ES-I3 (cell line): ENCODE measurements around the gene EDC4.
"Not testable (repeated sequence)": the region's sequence is repeated elsewhere in the genome, so short reads cannot be mapped to it uniquely, and the experiment has no call there.

Source experiments
- H3K36me3 ChIP-seq: 2 replicates; pipeline ENCODE4 v1.6.1; 2013; ENCODE audit warnings: mild to moderate bottlenecking, low read length, control low read depth, moderate library complexity; ENCODE audit not compliant: insufficient read depth
- H3K4me1 ChIP-seq: 2 replicates; pipeline ENCODE4 v1.6.1; 2013; ENCODE audit warnings: mild to moderate bottlenecking, control low read depth, low read length; ENCODE audit not compliant: insufficient read depth
- H3K9ac ChIP-seq: 2 replicates; pipeline ENCODE4 v1.6.1; 2013; ENCODE audit warnings: low read depth, mild to moderate bottlenecking, low read length, moderate library complexity
- H3K9me3 ChIP-seq: 2 replicates; pipeline ENCODE4 v1.6.1; 2013; ENCODE audit warnings: mild to moderate bottlenecking, low read length, moderate library complexity; ENCODE audit not compliant: control insufficient read depth, insufficient read depth

The EDC4 gene

DNA sequence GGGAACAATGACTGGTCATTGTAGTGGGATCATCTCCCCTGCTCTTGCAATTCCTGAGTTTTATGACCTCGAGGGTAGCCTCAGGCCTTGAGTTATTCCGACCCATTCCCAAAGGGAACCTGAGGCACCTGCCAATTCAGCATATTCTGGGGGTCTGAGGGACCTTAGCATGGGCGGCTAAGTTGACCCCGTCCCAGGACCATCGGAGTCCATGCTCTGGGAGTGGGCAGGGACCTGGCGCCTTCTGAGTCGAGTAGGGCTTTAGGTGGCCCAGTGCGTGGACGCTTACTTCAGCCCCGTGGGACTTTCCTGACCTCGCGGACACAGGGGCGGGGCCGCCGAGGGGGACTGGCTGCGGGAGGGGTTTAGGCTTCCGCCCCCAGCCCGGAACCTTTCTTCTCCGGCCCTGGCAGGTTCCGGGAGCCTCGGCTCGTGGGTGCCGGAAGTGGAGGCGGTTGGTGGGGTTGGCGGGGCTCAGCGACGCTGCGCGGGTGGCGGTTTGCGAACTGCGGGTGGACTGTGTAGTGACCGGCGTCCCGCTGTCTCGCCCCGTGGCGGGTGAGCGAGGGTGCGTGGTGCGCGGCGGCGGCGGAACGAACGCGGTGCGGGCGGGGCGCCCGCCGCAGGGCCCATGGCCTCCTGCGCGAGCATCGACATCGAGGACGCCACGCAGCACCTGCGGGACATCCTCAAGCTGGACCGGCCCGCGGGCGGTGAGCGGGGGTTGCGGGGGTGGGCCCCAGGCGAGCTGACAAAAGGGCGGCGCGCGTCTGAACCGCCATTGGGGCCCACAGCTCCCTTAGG, at the start of gene EDC4:
EDC4 (plus strand) TSS at position 422 of the 804 bp plus-strand sequence; CDS start at position 632, 210 bp downstream.
- Histone ChIP-seq H3K9me3 (no peaks in the 10 kb centered on the region), H3K4me1 (no peaks in the 10 kb centered on the region; the same call in 1 of the 2 replicates), H3K36me3 (peaks cover 22% of the 10 kb centered on the region), H3K9ac (peak within 1 kb of the TSS; percentile 97)

- no peak overlapping the region for H3K9ac ChIP-seq
- no peaks in the 10 kb centered on the region for H3K9me3 ChIP-seq
- no peaks in the 10 kb centered on the region for H3K4me1 ChIP-seq
Measured at GRCh38 chr16:67825119-67825518, 47.7 kb upstream of the EDC4 start.

GRCh38 chr16:67825906-67826305, 46.9 kb upstream of the EDC4 start:
- Histone ChIP-seq H3K4me1 (no peaks in the 10 kb centered on the region), H3K36me3 (peaks cover 5% of the 10 kb centered on the region), H3K9me3 (no peaks in the 10 kb centered on the region), H3K9ac (no peak overlapping the region)

More at GRCh38 chr16:67825119-67825518, 47.7 kb upstream of the EDC4 start:
- peaks cover 3% of the 10 kb centered on the region for H3K36me3 ChIP-seq

- Histone ChIP-seq H3K36me3 (peaks cover 5% of the 10 kb centered on the region), H3K9ac (no peak overlapping the region), H3K9me3 (no peaks in the 10 kb centered on the region), H3K4me1 (0 out of 2 replicates have a peak, but pooled peaks cover 3% of the 10 kb centered on the region)
Measured at GRCh38 chr16:67828651-67829050, 44.2 kb upstream of the EDC4 start.

- 0 out of 2 replicates have a peak, but pooled peaks cover 3% of the 10 kb centered on the region for H3K4me1 ChIP-seq
- H3K9me3 ChIP-seq = no peaks in the 10 kb centered on the region
- peak overlapping the region; percentile 79 for H3K9ac ChIP-seq
- H3K36me3 ChIP-seq = peaks cover 5% of the 10 kb centered on the region
Measured at GRCh38 chr16:67833030-67833414, 39.8 kb upstream of the EDC4 start.

DNA sequence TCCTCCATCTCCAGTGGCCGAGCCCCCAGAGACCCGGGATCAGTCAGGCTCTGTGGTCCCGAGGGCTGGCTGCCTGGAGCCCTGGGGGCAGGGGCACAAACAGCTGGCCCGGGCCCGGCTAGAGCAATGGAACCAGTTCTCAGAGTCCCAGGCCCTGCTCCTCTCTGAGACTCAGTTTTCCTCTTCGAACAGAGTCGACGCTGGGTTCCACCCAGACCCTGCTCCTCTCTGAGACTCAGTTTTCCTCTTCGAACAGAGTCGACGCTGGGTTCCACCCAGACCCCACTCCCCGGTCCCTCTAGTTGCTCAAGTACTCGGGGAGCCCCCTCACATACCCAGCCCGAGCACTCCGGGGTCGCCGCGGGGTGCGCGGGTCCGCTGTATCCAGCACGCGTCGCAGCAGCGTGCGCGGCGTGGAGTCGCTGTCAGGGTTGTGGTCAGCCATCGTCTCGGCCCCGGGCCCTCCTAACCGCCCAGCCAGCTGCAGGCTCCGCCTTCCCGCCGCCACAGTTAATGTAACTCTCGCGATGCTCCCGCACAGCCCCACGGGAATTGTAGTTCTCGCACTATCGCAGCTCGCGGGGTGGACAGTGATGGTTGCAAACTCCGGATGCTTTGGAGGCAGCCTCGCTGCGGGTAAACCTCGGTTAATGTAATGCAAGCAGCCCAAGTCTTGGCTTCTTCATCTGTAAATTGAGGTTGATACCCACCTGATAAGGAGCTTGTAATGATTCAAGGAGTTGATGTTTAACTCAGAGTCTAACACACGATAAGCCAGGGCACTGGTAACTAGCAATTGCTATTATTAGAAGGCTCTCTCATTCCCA, 39.2 kb upstream of the EDC4 start:
- peak overlapping the region; percentile 79 for H3K9ac ChIP-seq
- H3K9me3 ChIP-seq = no peaks in the 10 kb centered on the region
- peaks cover 5% of the 10 kb centered on the region for H3K36me3 ChIP-seq
- H3K4me1 ChIP-seq = 0 out of 2 replicates have a peak, but pooled peaks cover 3% of the 10 kb centered on the region

DNA sequence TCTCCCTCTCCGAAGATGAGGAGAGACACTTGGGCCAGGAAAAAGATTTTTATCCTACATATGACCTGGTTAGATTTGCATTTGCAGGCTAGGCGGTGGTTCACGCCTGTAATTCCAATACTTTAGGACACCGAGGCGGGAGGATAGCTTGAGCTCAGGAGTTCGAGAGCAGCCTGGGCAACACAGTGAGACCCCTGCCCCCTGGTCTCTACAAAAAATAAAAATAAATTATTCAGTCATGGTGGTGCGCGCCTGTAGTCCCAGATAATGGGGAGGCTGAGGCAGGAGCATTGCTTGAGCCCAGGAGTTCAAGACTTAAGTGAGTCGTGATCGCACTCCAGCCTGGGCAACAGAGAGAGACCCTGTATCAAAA, 38.6 kb upstream of the EDC4 start:
- Histone ChIP-seq H3K9ac (peak overlapping the region; percentile 79; the same call in 1 of the 2 replicates), H3K9me3 (no peaks in the 10 kb centered on the region), H3K4me1 (0 out of 2 replicates have a peak, but pooled peaks cover 3% of the 10 kb centered on the region)

DNA sequence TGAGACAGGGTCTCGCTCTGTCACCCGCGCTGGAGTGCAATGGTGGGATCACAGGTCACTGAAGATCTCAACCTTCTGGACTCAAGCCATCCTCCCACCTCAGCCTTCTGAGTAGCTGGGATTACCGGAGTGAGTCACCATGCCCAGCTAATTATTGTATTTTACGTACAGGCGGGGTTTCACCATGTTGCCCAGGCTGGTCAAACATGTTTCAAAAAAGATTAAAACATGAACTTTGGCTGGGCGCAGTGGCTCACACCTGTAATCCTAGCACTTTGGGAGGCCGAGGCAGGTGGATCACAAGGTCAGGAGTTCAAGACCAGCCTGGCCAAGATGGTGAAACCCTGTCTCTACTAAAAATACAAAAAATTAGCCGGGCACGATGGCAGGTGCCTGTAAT, 35.7 kb upstream of the EDC4 start:
- H3K9ac ChIP-seq, H3K4me1 ChIP-seq, H3K36me3 ChIP-seq: not testable (repeated sequence)

More for the DNA sequence above, 38.6 kb upstream of the EDC4 start:
- H3K36me3 ChIP-seq = peaks cover 5% of the 10 kb centered on the region

GRCh38 chr16:67837811-67838210, 35.0 kb upstream of the EDC4 start:
- no peaks in the 10 kb centered on the region for H3K9me3 ChIP-seq
- no peak overlapping the region for H3K9ac ChIP-seq
- no peaks in the 10 kb centered on the region for H3K36me3 ChIP-seq
- H3K4me1 ChIP-seq = no peaks in the 10 kb centered on the region

More for the DNA sequence above, 35.7 kb upstream of the EDC4 start:
- H3K9me3 ChIP-seq = not testable (repeated sequence)

DNA sequence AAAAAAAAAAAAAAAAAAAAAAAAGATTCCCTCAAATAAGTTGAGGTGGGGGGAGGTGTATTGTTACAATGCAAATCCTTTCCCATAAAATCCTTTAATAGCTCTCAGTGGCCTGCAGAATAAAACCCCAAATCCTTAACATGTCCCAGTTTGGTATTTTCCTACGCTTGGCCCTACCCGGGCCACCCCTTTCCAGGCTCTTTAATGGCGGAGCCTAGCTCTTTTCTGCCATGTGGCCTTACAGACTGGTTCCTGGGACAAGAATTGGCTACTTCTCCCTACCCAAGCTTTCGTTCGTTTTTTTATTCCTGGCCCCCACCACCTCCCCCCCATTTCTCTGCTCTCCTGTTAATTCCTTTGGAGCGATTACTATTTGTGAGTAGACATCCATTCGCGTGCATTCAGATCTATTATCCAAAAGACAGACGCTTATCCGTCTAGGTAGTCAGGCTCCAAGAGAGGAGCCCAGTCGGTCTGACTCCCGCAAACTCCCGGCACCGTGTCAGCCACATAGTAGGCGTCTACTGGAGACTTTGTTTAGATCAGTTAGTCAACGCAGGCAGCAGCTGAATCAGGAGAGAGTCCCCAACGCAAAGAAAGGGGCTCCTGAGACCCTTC, 31.5 kb upstream of the EDC4 start:
- Histone ChIP-seq H3K36me3 (no peaks in the 10 kb centered on the region), H3K4me1 (peaks cover 21% of the 10 kb centered on the region), H3K9ac (peak overlapping the region; percentile 94), H3K9me3 (no peaks in the 10 kb centered on the region)

DNA sequence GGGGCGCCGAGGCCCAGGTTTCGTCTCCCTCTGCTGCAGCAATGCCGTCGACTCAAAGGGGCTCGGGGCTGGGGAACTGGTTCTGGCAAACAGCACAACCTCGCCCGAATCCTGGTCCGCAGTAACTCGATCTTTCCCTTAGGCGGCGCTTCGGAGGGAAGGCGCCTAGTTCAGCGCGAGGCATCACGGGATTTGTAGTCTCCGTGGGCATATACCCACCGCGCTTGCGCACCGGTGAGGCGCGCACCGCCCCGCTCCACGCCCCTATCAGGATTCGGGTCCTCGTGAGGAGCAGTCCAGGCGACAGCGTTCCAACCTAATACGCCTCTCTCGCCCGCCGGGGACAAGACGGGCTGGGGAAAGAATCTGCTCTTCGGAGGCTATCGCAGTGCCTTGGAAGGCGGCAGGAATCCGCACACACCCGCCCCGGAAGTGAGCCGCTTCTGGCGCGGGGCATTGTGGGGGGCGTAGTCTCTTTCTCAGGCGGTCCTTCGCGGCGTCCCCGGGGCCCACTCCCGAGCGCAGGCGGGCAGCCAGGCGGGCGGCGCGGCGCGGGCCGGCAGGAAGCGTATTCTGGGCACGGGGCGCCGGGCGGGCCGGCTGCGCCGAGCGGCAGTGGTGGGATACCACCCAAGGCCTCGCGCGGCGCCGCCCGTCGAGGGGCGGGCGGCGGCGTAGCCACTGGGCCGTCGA, 30.9 kb upstream of the EDC4 start, which contains the start of gene THAP11:
THAP11 (plus strand) TSS at position 505 of the 693 bp plus-strand sequence. CDS start 235 bp downstream, outside the sequence.
- Histone ChIP-seq H3K9me3 (no peaks in the 10 kb centered on the region), H3K9ac (peak within 1 kb of the TSS; percentile 94), H3K4me1 (peaks cover 21% of the 10 kb centered on the region), H3K36me3 (no peaks in the 10 kb centered on the region)

DNA sequence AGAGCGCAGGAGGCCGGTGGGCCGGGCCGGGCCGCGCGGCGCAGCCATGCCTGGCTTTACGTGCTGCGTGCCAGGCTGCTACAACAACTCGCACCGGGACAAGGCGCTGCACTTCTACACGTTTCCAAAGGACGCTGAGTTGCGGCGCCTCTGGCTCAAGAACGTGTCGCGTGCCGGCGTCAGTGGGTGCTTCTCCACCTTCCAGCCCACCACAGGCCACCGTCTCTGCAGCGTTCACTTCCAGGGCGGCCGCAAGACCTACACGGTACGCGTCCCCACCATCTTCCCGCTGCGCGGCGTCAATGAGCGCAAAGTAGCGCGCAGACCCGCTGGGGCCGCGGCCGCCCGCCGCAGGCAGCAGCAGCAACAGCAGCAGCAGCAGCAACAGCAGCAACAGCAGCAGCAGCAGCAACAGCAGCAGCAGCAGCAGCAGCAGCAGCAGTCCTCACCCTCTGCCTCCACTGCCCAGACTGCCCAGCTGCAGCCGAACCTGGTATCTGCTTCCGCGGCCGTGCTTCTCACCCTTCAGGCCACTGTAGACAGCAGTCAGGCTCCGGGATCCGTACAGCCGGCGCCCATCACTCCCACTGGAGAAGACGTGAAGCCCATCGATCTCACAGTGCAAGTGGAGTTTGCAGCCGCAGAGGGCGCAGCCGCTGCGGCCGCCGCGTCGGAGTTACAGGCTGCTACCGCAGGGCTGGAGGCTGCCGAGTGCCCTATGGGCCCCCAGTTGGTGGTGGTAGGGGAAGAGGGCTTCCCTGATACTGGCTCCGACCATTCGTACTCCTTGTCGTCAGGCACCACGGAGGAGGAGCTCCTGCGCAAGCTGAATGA, 30.1 kb upstream of the EDC4 start:
- Histone ChIP-seq H3K36me3 (no peaks in the 10 kb centered on the region), H3K9ac (peak overlapping the region; percentile 94), H3K9me3 (no peaks in the 10 kb centered on the region), H3K4me1 (peaks cover 21% of the 10 kb centered on the region)

- no peaks in the 10 kb centered on the region for H3K9me3 ChIP-seq
- no peaks in the 10 kb centered on the region for H3K36me3 ChIP-seq
- peaks cover 21% of the 10 kb centered on the region for H3K4me1 ChIP-seq
- peak overlapping the region; percentile 94; the same call in 1 of the 2 replicates for H3K9ac ChIP-seq
Measured at GRCh38 chr16:67843343-67843765, 29.5 kb upstream of the EDC4 start.
